ENCODE results near the gene ZNF639. TPM values are rescaled to one million over a fixed set of nuclear protein-coding genes. Genes with fewer than 3 reads are reported as not detected.

Gene ZNF639
- total and polyA plus RNA-seq, 2 of the 13 experiments (the other 11 are each of a cell fraction or from before 2014, with no cell fraction given): 11.6 to 42.4 TPM

DNA sequence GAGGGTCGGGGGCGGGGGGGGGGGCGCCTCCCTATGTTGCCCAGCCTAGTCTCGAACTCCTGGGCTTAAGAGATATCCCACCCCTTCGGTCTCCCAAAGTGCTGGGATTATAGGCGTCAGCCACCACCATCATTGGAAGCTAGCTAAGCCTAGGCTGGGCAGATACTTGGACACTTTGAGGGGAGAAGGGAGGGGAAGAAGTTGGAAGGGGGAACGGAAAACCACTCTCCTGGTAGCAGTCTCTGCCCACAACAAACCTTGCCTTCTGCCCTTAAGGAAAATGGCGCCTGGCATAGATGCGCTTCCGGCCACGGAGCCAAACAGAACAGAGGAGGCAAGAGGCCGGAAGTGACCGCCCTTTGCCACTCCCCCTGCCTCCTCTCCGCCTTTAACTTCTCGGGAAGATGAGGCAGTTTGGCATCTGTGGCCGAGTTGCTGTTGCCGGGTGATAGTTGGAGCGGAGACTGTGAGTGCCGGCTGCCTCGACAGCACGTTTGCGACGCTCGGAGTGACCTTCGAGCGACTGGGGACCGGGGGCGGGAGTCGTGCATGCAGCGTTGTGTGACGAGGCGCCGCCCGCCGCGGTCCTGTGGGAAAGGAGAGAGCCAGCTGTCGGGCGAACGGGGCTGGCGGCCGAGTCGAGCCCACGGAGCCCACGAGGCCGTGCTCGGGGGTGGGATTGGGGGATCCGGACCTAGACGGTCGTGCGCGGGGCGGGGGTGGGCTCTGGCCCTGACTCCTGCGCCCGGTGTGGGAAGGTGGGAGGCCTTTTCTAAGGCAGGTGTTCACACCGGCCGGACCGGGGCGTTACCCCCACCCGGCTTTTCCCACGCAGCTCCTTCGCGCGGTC is 24.7 kb downstream of the ZNF639 start, which contains the start of gene MFN1 (continued):
- TF ChIP-seq, protein P1, sequence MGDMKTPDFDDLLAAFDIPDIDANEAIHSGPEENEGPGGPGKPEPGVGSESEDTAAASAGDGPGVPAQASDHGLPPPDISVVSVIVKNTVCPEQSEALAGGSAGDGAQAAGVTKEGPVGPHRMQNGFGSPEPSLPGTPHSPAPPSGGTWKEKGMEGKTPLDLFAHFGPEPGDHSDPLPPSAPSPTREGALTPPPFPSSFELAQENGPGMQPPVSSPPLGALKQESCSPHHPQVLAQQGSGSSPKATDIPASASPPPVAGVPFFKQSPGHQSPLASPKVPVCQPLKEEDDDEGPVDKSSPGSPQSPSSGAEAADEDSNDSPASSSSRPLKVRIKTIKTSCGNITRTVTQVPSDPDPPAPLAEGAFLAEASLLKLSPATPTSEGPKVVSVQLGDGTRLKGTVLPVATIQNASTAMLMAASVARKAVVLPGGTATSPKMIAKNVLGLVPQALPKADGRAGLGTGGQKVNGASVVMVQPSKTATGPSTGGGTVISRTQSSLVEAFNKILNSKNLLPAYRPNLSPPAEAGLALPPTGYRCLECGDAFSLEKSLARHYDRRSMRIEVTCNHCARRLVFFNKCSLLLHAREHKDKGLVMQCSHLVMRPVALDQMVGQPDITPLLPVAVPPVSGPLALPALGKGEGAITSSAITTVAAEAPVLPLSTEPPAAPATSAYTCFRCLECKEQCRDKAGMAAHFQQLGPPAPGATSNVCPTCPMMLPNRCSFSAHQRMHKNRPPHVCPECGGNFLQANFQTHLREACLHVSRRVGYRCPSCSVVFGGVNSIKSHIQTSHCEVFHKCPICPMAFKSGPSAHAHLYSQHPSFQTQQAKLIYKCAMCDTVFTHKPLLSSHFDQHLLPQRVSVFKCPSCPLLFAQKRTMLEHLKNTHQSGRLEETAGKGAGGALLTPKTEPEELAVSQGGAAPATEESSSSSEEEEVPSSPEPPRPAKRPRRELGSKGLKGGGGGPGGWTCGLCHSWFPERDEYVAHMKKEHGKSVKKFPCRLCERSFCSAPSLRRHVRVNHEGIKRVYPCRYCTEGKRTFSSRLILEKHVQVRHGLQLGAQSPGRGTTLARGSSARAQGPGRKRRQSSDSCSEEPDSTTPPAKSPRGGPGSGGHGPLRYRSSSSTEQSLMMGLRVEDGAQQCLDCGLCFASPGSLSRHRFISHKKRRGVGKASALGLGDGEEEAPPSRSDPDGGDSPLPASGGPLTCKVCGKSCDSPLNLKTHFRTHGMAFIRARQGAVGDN (CRISPR knock-in tag; IDR thresholded peaks at IDR 0.05): peak; percentile 87
- TF ChIP-seq CENPX (CRISPR knock-in tag; IDR thresholded peaks at IDR 0.05): no peak
- TF ChIP-seq PHF8 (CRISPR knock-in tag; IDR thresholded peaks at IDR 0.05): peak; percentile 91
- TF ChIP-seq ZMYM4 (CRISPR knock-in tag; IDR thresholded peaks at IDR 0.05): peak; percentile 89
- no peak for TF ChIP-seq STAT5B (CRISPR knock-in tag; IDR thresholded peaks at IDR 0.05)
- 0 out of 2 replicates have a peak, but pooled peaks have one; percentile 61 for TF ChIP-seq SNAI1 (CRISPR knock-in tag; IDR thresholded peaks at IDR 0.05; ENCODE audit: borderline replicate concordance)
- no peak for TF ChIP-seq ZSCAN20 (CRISPR knock-in tag; IDR thresholded peaks at IDR 0.05; ENCODE audit: borderline replicate concordance)
- TF ChIP-seq, protein P2, sequence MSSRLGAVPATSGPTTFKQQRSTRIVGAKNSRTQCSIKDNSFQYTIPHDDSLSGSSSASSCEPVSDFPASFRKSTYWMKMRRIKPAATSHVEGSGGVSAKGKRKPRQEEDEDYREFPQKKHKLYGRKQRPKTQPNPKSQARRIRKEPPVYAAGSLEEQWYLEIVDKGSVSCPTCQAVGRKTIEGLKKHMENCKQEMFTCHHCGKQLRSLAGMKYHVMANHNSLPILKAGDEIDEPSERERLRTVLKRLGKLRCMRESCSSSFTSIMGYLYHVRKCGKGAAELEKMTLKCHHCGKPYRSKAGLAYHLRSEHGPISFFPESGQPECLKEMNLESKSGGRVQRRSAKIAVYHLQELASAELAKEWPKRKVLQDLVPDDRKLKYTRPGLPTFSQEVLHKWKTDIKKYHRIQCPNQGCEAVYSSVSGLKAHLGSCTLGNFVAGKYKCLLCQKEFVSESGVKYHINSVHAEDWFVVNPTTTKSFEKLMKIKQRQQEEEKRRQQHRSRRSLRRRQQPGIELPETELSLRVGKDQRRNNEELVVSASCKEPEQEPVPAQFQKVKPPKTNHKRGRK (CRISPR knock-in tag; IDR thresholded peaks at IDR 0.05): no peak
- TF ChIP-seq, protein P3, sequence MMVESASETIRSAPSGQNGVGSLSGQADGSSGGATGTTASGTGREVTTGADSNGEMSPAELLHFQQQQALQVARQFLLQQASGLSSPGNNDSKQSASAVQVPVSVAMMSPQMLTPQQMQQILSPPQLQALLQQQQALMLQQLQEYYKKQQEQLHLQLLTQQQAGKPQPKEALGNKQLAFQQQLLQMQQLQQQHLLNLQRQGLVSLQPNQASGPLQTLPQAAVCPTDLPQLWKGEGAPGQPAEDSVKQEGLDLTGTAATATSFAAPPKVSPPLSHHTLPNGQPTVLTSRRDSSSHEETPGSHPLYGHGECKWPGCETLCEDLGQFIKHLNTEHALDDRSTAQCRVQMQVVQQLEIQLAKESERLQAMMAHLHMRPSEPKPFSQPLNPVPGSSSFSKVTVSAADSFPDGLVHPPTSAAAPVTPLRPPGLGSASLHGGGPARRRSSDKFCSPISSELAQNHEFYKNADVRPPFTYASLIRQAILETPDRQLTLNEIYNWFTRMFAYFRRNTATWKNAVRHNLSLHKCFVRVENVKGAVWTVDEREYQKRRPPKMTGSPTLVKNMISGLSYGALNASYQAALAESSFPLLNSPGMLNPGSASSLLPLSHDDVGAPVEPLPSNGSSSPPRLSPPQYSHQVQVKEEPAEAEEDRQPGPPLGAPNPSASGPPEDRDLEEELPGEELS (CRISPR knock-in tag; IDR thresholded peaks at IDR 0.05): peak; percentile 27
- TF ChIP-seq, protein P4, sequence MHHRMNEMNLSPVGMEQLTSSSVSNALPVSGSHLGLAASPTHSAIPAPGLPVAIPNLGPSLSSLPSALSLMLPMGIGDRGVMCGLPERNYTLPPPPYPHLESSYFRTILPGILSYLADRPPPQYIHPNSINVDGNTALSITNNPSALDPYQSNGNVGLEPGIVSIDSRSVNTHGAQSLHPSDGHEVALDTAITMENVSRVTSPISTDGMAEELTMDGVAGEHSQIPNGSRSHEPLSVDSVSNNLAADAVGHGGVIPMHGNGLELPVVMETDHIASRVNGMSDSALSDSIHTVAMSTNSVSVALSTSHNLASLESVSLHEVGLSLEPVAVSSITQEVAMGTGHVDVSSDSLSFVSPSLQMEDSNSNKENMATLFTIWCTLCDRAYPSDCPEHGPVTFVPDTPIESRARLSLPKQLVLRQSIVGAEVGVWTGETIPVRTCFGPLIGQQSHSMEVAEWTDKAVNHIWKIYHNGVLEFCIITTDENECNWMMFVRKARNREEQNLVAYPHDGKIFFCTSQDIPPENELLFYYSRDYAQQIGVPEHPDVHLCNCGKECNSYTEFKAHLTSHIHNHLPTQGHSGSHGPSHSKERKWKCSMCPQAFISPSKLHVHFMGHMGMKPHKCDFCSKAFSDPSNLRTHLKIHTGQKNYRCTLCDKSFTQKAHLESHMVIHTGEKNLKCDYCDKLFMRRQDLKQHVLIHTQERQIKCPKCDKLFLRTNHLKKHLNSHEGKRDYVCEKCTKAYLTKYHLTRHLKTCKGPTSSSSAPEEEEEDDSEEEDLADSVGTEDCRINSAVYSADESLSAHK (CRISPR knock-in tag; IDR thresholded peaks at IDR 0.05; ENCODE audit: borderline replicate concordance): no peak
- no peak for TF ChIP-seq GTF2F1 (IDR thresholded peaks at IDR 0.05; ENCODE audit: low read length)
- TF ChIP-seq, protein P5, sequence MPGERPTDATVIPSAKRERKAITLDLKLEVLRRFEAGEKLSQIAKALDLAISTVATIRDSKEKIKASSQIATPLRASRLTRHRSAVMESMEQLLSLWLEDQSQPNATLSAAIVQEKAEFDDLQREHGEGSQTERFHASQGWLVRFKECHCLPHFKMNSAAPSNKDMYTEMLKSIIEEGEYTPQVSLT (CRISPR knock-in tag; IDR thresholded peaks at IDR 0.05; ENCODE audit: borderline replicate concordance, low read depth): no peak
- 0 out of 2 replicates have a peak, but pooled peaks have one; percentile 8 for TF ChIP-seq MIER2 (CRISPR knock-in tag; IDR thresholded peaks at IDR 0.05)
- TF ChIP-seq SALL2 (CRISPR knock-in tag; IDR thresholded peaks at IDR 0.05): no peak; the same call in 1 of the 2 replicates
- TF ChIP-seq SMAD3 (CRISPR knock-in tag; IDR thresholded peaks at IDR 0.05): peak; percentile 59
- TF ChIP-seq ZNF350 (CRISPR knock-in tag; IDR thresholded peaks at IDR 0.05; ENCODE audit: borderline replicate concordance, low read depth): no peak; the same call in 1 of the 2 replicates
- no peak for TF ChIP-seq ZNF567 (CRISPR knock-in tag; IDR thresholded peaks at IDR 0.05; ENCODE audit: borderline replicate concordance)
